GM18951 (cell line): ENCODE data around the gene CUL2.
"Not testable (repeated sequence)": the region's sequence is repeated elsewhere in the genome, so short reads cannot be mapped to it uniquely, and the experiment has no call there.

Experiments
- POLR2A ChIP-seq: IDR thresholded peaks from 4 replicates; pipeline ENCODE4 v1.6.1; 2011; ENCODE audit warnings: mild to moderate bottlenecking; ENCODE audit not compliant: insufficient read length, insufficient read depth; ENCODE audit errors: extremely low read depth
- in situ Hi-C: fragments of 300-500 bp; cut with MboI; formaldehyde crosslinking; loops from one replicate; pipeline ENCODE4 v1.12.0; 2022; ENCODE audit warnings: low sequenced_read_pairs, mixed read lengths, inconsistent platforms; ENCODE audit not compliant: unreplicated experiment

Gene CUL2

GRCh38 chr10:35112571-35112970, 22.4 kb upstream of the CUL2 start:
- no peak for TF ChIP-seq POLR2A
- in situ Hi-C loops = loop anchor here (25.0 kb wide), 1 partner anchor 475 kb away; no protein-coding TSS in a partner anchor

- no peak for TF ChIP-seq POLR2A
- in situ Hi-C loops = loop anchor here (25.0 kb wide), 1 partner anchor 483 kb away; no protein-coding TSS in a partner anchor
Observed at GRCh38 chr10:35103882-35104281, 13.7 kb upstream of the CUL2 start.

- TF ChIP-seq POLR2A = no peak
Observed at GRCh38 chr10:35097510-35097909, 7.4 kb upstream of the CUL2 start.

GRCh38 chr10:35096312-35096711, 6.2 kb upstream of the CUL2 start:
- in situ Hi-C loops = no loop called here
- no peak for TF ChIP-seq POLR2A

More at GRCh38 chr10:35097510-35097909, 7.4 kb upstream of the CUL2 start:
- in situ Hi-C loops = no loop called here

GRCh38 chr10:35092851-35093250, 2.7 kb upstream of the CUL2 start:
- in situ Hi-C loops = no loop called here
- no peak for TF ChIP-seq POLR2A

GRCh38 chr10:35091994-35092790, 2.1 kb upstream of the CUL2 start:
- no peak for TF ChIP-seq POLR2A
- in situ Hi-C loops = no loop called here

GRCh38 chr10:35089611-35090161, 455 bp downstream of the CUL2 start:
- TF ChIP-seq POLR2A = no peak
- in situ Hi-C loops = no loop called here

GRCh38 chr10:35083242-35083641, 6.9 kb downstream of the CUL2 start:
- TF ChIP-seq POLR2A = no peak
- in situ Hi-C loops = no loop called here

- in situ Hi-C loops = not testable (repeated sequence)
Observed at GRCh38 chr10:35080261-35080660, 9.9 kb downstream of the CUL2 start.

GRCh38 chr10:35079763-35080162, 10.4 kb downstream of the CUL2 start:
- TF ChIP-seq POLR2A = no peak
- in situ Hi-C loops = no loop called here

- in situ Hi-C loops = no loop called here
- TF ChIP-seq POLR2A = no peak
Observed at GRCh38 chr10:35079265-35079664, 10.9 kb downstream of the CUL2 start.

GRCh38 chr10:35075228-35075627, 14.9 kb downstream of the CUL2 start:
- no peak for TF ChIP-seq POLR2A
- in situ Hi-C loops = no loop called here

- no peak for TF ChIP-seq POLR2A
- in situ Hi-C loops = no loop called here
Observed at GRCh38 chr10:35074266-35074665, 15.9 kb downstream of the CUL2 start.

- in situ Hi-C loops = no loop called here
- TF ChIP-seq POLR2A = no peak
Observed at GRCh38 chr10:35070521-35070920, 19.6 kb downstream of the CUL2 start.
